T-helper 17 cell (primary cell): ENCODE results near the gene SIRT6. TPM values are rescaled to one million over a fixed set of nuclear protein-coding genes. Genes with fewer than 3 reads are reported as not detected.
A peak's percentile ranks its signal among the peaks of the same experiment; 100 is the strongest.

Experiments
- ATAC-seq: fragments of 150-1000 bp; cut with Tn5 transposase; 2 replicates; pipeline ENCODE4 v1.10.0; 2021; ENCODE audit warnings: mild to moderate bottlenecking, moderate library complexity
- DNase-seq, 3 donors: peaks; one replicate each; pipeline versions ENCODE4 v3.0.0 to v3.0.0-alpha.2; 2020 to 2021
- H3K9me3 ChIP-seq: one replicate; pipeline ENCODE4 v1.7.0; 2013; ENCODE audit warnings: low read length, mild to moderate bottlenecking; ENCODE audit not compliant: control insufficient read depth, poor library complexity, severe bottlenecking
- H3K27ac Mint-ChIP-seq: one replicate; pipeline ENCODE4 v1.8.0; 2022; ENCODE audit warnings: mild to moderate bottlenecking, moderate library complexity, mixed read lengths
- H3K27me3 Mint-ChIP-seq: one replicate; pipeline ENCODE4 v1.8.0; 2022; ENCODE audit warnings: mixed read lengths
- H3K36me3 Mint-ChIP-seq: one replicate; pipeline ENCODE4 v1.8.0; 2022; ENCODE audit warnings: low read depth, mixed read lengths
- H3K4me1 Mint-ChIP-seq: one replicate; pipeline ENCODE4 v1.8.0; 2022; ENCODE audit warnings: mild to moderate bottlenecking, mixed read lengths
- H3K4me3 Mint-ChIP-seq: one replicate; pipeline ENCODE4 v1.8.0; 2022; ENCODE audit warnings: mild to moderate bottlenecking, moderate library complexity, mixed read lengths
- total RNA-seq, 4 donors: library from RNA in 2 of 4; stranded (reverse) in 2 of 4; gene quantifications; one replicate each; pipeline ENCODE4 v1.2.3 and lab custom pipeline; 2022 to 2026

SIRT6 gene
- total RNA-seq, 2 donors from 2014 or later, result 18.5 to 21.8 TPM

- H3K27me3 Mint-ChIP-seq, result no peaks in the 10 kb centered on the region
- no peaks in the 10 kb centered on the region for H3K36me3 Mint-ChIP-seq
- ATAC-seq, result no peak
- no peak overlapping the region for H3K4me3 Mint-ChIP-seq
- no peak for DNase-seq
- H3K4me1 Mint-ChIP-seq, result peaks cover 8% of the 10 kb centered on the region
- H3K9me3 ChIP-seq, result no peaks in the 10 kb centered on the region
- no peak overlapping the region for H3K27ac Mint-ChIP-seq
Measured at GRCh38 chr19:4215807-4216206, 33.4 kb upstream of the SIRT6 start.

- DNase-seq (no peak), ATAC-seq (no peak)
- Mint-ChIP-seq H3K27me3 (no peaks in the 10 kb centered on the region), H3K4me1 (peaks cover 8% of the 10 kb centered on the region), H3K36me3 (no peaks in the 10 kb centered on the region), H3K4me3 (no peak overlapping the region), H3K27ac (no peak overlapping the region)
- H3K9me3 ChIP-seq, result no peaks in the 10 kb centered on the region
Measured at GRCh38 chr19:4213116-4213515, 30.8 kb upstream of the SIRT6 start.

GRCh38 chr19:4210166-4210731 is 27.9 kb upstream of the SIRT6 start:
- Mint-ChIP-seq H3K36me3 (no peaks in the 10 kb centered on the region), H3K27me3 (peaks cover 5% of the 10 kb centered on the region), H3K27ac (no peak overlapping the region), H3K4me3 (no peak overlapping the region), H3K4me1 (peaks cover 8% of the 10 kb centered on the region)
- no peak for DNase-seq
- H3K9me3 ChIP-seq, result no peaks in the 10 kb centered on the region
- no peak for ATAC-seq

GRCh38 chr19:4208385-4209094 is 26.2 kb upstream of the SIRT6 start:
- Mint-ChIP-seq H3K4me1 (peaks cover 4% of the 10 kb centered on the region), H3K27me3 (peaks cover 5% of the 10 kb centered on the region), H3K36me3 (no peaks in the 10 kb centered on the region), H3K27ac (no peak overlapping the region), H3K4me3 (no peak overlapping the region)
- DNase-seq, result no peak
- no peaks in the 10 kb centered on the region for H3K9me3 ChIP-seq
- no peak for ATAC-seq

GRCh38 chr19:4206818-4207484 is 24.6 kb upstream of the SIRT6 start:
- Mint-ChIP-seq H3K4me3 (no peak overlapping the region), H3K27ac (no peak overlapping the region), H3K36me3 (no peaks in the 10 kb centered on the region), H3K4me1 (peaks cover 4% of the 10 kb centered on the region), H3K27me3 (peaks cover 5% of the 10 kb centered on the region)
- ATAC-seq, result no peak
- DNase-seq, result no peak
- H3K9me3 ChIP-seq, result no peaks in the 10 kb centered on the region

- H3K4me3 Mint-ChIP-seq, result no peak overlapping the region
- no peaks in the 10 kb centered on the region for H3K9me3 ChIP-seq
- peaks cover 22% of the 10 kb centered on the region for H3K27me3 Mint-ChIP-seq
- no peak overlapping the region for H3K27ac Mint-ChIP-seq
- peaks cover 10% of the 10 kb centered on the region for H3K36me3 Mint-ChIP-seq
- H3K4me1 Mint-ChIP-seq, result peaks cover 15% of the 10 kb centered on the region
- ATAC-seq (no peak), DNase-seq (no peak)
Measured at GRCh38 chr19:4201798-4202197, 19.4 kb upstream of the SIRT6 start.

- H3K27me3 Mint-ChIP-seq, result peaks cover 28% of the 10 kb centered on the region
- DNase-seq (no peak), ATAC-seq (no peak)
- H3K4me3 Mint-ChIP-seq, result no peak overlapping the region
- no peaks in the 10 kb centered on the region for H3K9me3 ChIP-seq
- peaks cover 10% of the 10 kb centered on the region for H3K36me3 Mint-ChIP-seq
- no peak overlapping the region for H3K27ac Mint-ChIP-seq
- H3K4me1 Mint-ChIP-seq, result peaks cover 15% of the 10 kb centered on the region
Measured at GRCh38 chr19:4200940-4201542, 18.7 kb upstream of the SIRT6 start.

- Mint-ChIP-seq H3K27me3 (peaks cover 40% of the 10 kb centered on the region), H3K4me3 (no peak overlapping the region), H3K36me3 (peaks cover 10% of the 10 kb centered on the region), H3K27ac (no peak overlapping the region), H3K4me1 (peaks cover 15% of the 10 kb centered on the region)
- no peaks in the 10 kb centered on the region for H3K9me3 ChIP-seq
- DNase-seq, result no peak
- ATAC-seq, result no peak
Measured at GRCh38 chr19:4199699-4200293, 17.4 kb upstream of the SIRT6 start.

GRCh38 chr19:4198467-4199126 is 16.2 kb upstream of the SIRT6 start:
- H3K4me3 Mint-ChIP-seq, result peak overlapping the region; percentile 47
- H3K27ac Mint-ChIP-seq, result peak overlapping the region; percentile 10
- no peak for DNase-seq
- peaks cover 48% of the 10 kb centered on the region for H3K27me3 Mint-ChIP-seq
- no peak for ATAC-seq
- H3K9me3 ChIP-seq, result no peaks in the 10 kb centered on the region
- H3K36me3 Mint-ChIP-seq, result peaks cover 12% of the 10 kb centered on the region
- peaks cover 15% of the 10 kb centered on the region for H3K4me1 Mint-ChIP-seq

GRCh38 chr19:4197625-4198466 is 15.5 kb upstream of the SIRT6 start:
- peak overlapping the region; percentile 4 for H3K4me3 Mint-ChIP-seq
- peaks cover 54% of the 10 kb centered on the region for H3K27me3 Mint-ChIP-seq
- H3K9me3 ChIP-seq, result no peaks in the 10 kb centered on the region
- no peak overlapping the region for H3K27ac Mint-ChIP-seq
- no peak for ATAC-seq
- peaks cover 13% of the 10 kb centered on the region for H3K36me3 Mint-ChIP-seq
- no peak for DNase-seq
- peaks cover 15% of the 10 kb centered on the region for H3K4me1 Mint-ChIP-seq

GRCh38 chr19:4197228-4197624 is 14.9 kb upstream of the SIRT6 start:
- DNase-seq, result no peak
- Mint-ChIP-seq H3K36me3 (peaks cover 13% of the 10 kb centered on the region), H3K27ac (no peak overlapping the region), H3K27me3 (peaks cover 54% of the 10 kb centered on the region), H3K4me3 (peak overlapping the region; percentile 15), H3K4me1 (peaks cover 15% of the 10 kb centered on the region)
- ATAC-seq, result no peak
- no peaks in the 10 kb centered on the region for H3K9me3 ChIP-seq

GRCh38 chr19:4196587-4197148 is 14.3 kb upstream of the SIRT6 start:
- no peak for ATAC-seq
- H3K9me3 ChIP-seq, result no peaks in the 10 kb centered on the region
- Mint-ChIP-seq H3K4me1 (peaks cover 15% of the 10 kb centered on the region), H3K36me3 (peaks cover 13% of the 10 kb centered on the region), H3K27ac (no peak overlapping the region), H3K27me3 (peaks cover 54% of the 10 kb centered on the region), H3K4me3 (no peak overlapping the region)
- no peak for DNase-seq
